ENCODE measurements around the gene MAML3.

Gene MAML3

GRCh38 chr4:139719381-139720101 is 434.4 kb downstream of the MAML3 start:
- no peaks in the 10 kb centered on the region for H3K9me3 ChIP-seq (ENCODE audit: low read length)
- no peaks in the 10 kb centered on the region for H3K27me3 ChIP-seq (ENCODE audit: insufficient read depth, low read length)
- H3K36me3 ChIP-seq (ENCODE audit: insufficient read depth, low read length): no peaks in the 10 kb centered on the region
- no peak overlapping the region for H3K4me3 ChIP-seq (ENCODE audit: low read depth, low read length, poor library complexity, severe bottlenecking)
- no peaks in the 10 kb centered on the region for H3K4me1 ChIP-seq (ENCODE audit: insufficient read depth, low read length, severe bottlenecking)
- H3K9ac ChIP-seq (ENCODE audit: low read length): no peak overlapping the region
- H3K27ac ChIP-seq (ENCODE audit: low read depth, low read length, poor library complexity, severe bottlenecking): no peak overlapping the region
- H4K20me1 ChIP-seq (ENCODE audit: insufficient read depth, low read length): no peaks in the 10 kb centered on the region
- H3F3A ChIP-seq (ENCODE audit: insufficient read depth, low read length): no peaks in the 10 kb centered on the region
- H3K4me2 ChIP-seq (ENCODE audit: low read length): no peak overlapping the region
- H3K79me2 ChIP-seq (ENCODE audit: insufficient read depth, low read length): no peaks in the 10 kb centered on the region
- H3K9me2 ChIP-seq (ENCODE audit: low read depth, low read length): no peaks in the 10 kb centered on the region
- no peak overlapping the region for H2AFZ ChIP-seq (ENCODE audit: low read length)
- TF ChIP-seq CTCF (IDR thresholded peaks at IDR 0.05; ENCODE audit: low read length) (no peak), EZH2 (IDR thresholded peaks at IDR 0.05; ENCODE audit: borderline replicate concordance, low read length) (no peak)

GRCh38 chr4:139718833-139719232 is 435.2 kb downstream of the MAML3 start:
- Histone ChIP-seq H3K9ac (ENCODE audit: low read length) (no peak overlapping the region), H3K9me3 (ENCODE audit: low read length) (no peaks in the 10 kb centered on the region), H3K4me1 (ENCODE audit: insufficient read depth, low read length, severe bottlenecking) (no peaks in the 10 kb centered on the region), H3K36me3 (ENCODE audit: insufficient read depth, low read length) (no peaks in the 10 kb centered on the region), H2AFZ (ENCODE audit: low read length) (no peak overlapping the region), H3F3A (ENCODE audit: insufficient read depth, low read length) (no peaks in the 10 kb centered on the region), H3K4me3 (ENCODE audit: low read depth, low read length, poor library complexity, severe bottlenecking) (no peak overlapping the region), H3K4me2 (ENCODE audit: low read length) (no peak overlapping the region), H3K9me2 (ENCODE audit: low read depth, low read length) (no peaks in the 10 kb centered on the region), H3K79me2 (ENCODE audit: insufficient read depth, low read length) (no peaks in the 10 kb centered on the region), H3K27me3 (ENCODE audit: insufficient read depth, low read length) (no peaks in the 10 kb centered on the region), H3K27ac (ENCODE audit: low read depth, low read length, poor library complexity, severe bottlenecking) (no peak overlapping the region), H4K20me1 (ENCODE audit: insufficient read depth, low read length) (no peaks in the 10 kb centered on the region)
- TF ChIP-seq EZH2 (IDR thresholded peaks at IDR 0.05; ENCODE audit: borderline replicate concordance, low read length): no peak

- no peaks in the 10 kb centered on the region for H3K36me3 ChIP-seq (ENCODE audit: insufficient read depth, low read length)
- H3K27me3 ChIP-seq (ENCODE audit: insufficient read depth, low read length): no peaks in the 10 kb centered on the region
- no peaks in the 10 kb centered on the region for H3K9me2 ChIP-seq (ENCODE audit: low read depth, low read length)
- no peak overlapping the region for H3K9ac ChIP-seq (ENCODE audit: low read length)
- no peaks in the 10 kb centered on the region for H3K4me1 ChIP-seq (ENCODE audit: insufficient read depth, low read length, severe bottlenecking)
- H3K4me3 ChIP-seq (ENCODE audit: low read depth, low read length, poor library complexity, severe bottlenecking): no peak overlapping the region
- TF ChIP-seq EZH2 (IDR thresholded peaks at IDR 0.05; ENCODE audit: borderline replicate concordance, low read length) (no peak), CTCF (IDR thresholded peaks at IDR 0.05; ENCODE audit: low read length) (no peak)
- H3K4me2 ChIP-seq (ENCODE audit: low read length): no peak overlapping the region
- no peak overlapping the region for H3K27ac ChIP-seq (ENCODE audit: low read depth, low read length, poor library complexity, severe bottlenecking)
- H3K9me3 ChIP-seq (ENCODE audit: low read length): no peaks in the 10 kb centered on the region
- H2AFZ ChIP-seq (ENCODE audit: low read length): no peak overlapping the region
- no peaks in the 10 kb centered on the region for H3K79me2 ChIP-seq (ENCODE audit: insufficient read depth, low read length)
- H4K20me1 ChIP-seq (ENCODE audit: insufficient read depth, low read length): no peaks in the 10 kb centered on the region
- H3F3A ChIP-seq (ENCODE audit: insufficient read depth, low read length): no peaks in the 10 kb centered on the region
Measured at GRCh38 chr4:139718358-139718757, 435.6 kb downstream of the MAML3 start.
